ENCODE measurements around the gene AGA. TPM values are rescaled to one million over a fixed set of nuclear protein-coding genes. Genes with fewer than 3 reads are reported as not detected.

Gene AGA
- total and polyA plus RNA-seq, 5 donors, result 6.2 to 10.3 (median 8.9) TPM

GRCh38 chr4:177480795-177481194, 38.6 kb upstream of the AGA start:
- no peak for DNase-seq
- ATAC-seq, result no peak
- no peak overlapping the region for H3K27ac ChIP-seq (ENCODE audit: low read length)

GRCh38 chr4:177479063-177479462, 36.8 kb upstream of the AGA start:
- Histone ChIP-seq H3K27me3 (ENCODE audit: control insufficient read depth, insufficient read depth) (no peaks in the 10 kb centered on the region), H3K4me3 (ENCODE audit: low read length) (no peak overlapping the region), H3K4me1 (ENCODE audit: control insufficient read depth, insufficient read depth, low read length) (no peaks in the 10 kb centered on the region), H3K27ac (ENCODE audit: low read length) (no peak overlapping the region), H3K9me3 (ENCODE audit: control insufficient read depth, low read length) (no peaks in the 10 kb centered on the region)
- ATAC-seq (no peak), DNase-seq (no peak)
- 66% methylated on average over 4 of the region's 4 CpGs for WGBS
- intact Hi-C loops (cut with DNase I), result no loop called here

More at GRCh38 chr4:177480795-177481194, 38.6 kb upstream of the AGA start:
- 92% methylated on average over 2 of the region's 2 CpGs for WGBS
- no peaks in the 10 kb centered on the region for H3K4me1 ChIP-seq (ENCODE audit: control insufficient read depth, insufficient read depth, low read length)
- H3K9me3 ChIP-seq (ENCODE audit: control insufficient read depth, low read length), result no peaks in the 10 kb centered on the region
- intact Hi-C loops (cut with DNase I), result no loop called here
- no peaks in the 10 kb centered on the region for H3K27me3 ChIP-seq (ENCODE audit: control insufficient read depth, insufficient read depth)
- no peak overlapping the region for H3K4me3 ChIP-seq (ENCODE audit: low read length)

DNA sequence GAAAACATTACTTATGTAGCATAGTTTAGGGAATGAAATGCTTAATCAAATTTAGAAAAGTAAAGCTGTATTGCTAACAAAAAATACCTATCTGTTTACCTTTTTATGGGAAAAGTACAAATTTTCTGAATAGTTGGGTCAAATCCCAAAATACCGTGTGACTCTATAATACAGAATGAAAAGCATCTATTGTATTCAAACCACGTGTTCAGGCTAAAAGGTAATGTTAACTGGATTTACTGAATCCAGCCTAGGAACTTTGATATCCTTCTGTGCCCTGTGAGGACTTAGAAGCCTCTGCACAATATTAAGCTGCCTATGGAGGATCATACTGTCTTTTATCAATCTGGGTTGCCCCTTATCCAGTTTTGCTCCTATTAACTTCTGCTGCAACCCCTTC, 36.3 kb upstream of the AGA start:
- Histone ChIP-seq H3K27ac (ENCODE audit: low read length) (no peak overlapping the region), H3K4me1 (ENCODE audit: control insufficient read depth, insufficient read depth, low read length) (no peaks in the 10 kb centered on the region), H3K9me3 (ENCODE audit: control insufficient read depth, low read length) (no peaks in the 10 kb centered on the region), H3K27me3 (ENCODE audit: control insufficient read depth, insufficient read depth) (no peaks in the 10 kb centered on the region), H3K4me3 (ENCODE audit: low read length) (no peak overlapping the region)
- WGBS, result 69% methylated on average over 2 of the region's 2 CpGs
- no peak for ATAC-seq
- DNase-seq, result no peak
- intact Hi-C loops (cut with DNase I), result no loop called here

DNA sequence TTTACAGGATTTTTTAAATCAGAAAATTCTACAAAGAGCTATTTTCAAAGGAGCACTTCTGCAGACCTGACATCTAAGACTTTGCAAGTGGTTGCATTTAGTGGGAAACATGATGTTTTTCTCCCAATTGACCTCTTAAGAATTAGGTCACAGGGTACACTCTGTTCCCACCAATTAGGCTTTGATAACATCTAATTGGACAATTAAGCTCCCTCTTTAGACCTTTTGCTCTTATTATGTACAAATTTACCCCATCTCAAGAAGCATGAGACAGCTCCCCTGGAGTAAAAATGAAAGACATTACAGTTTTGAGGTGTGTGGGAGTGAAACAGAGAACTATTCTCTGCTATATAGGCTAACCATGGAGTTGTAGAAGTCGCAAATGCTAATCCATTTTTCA, 31.8 kb upstream of the AGA start:
- Histone ChIP-seq H3K27ac (ENCODE audit: low read length) (no peak overlapping the region), H3K27me3 (ENCODE audit: control insufficient read depth, insufficient read depth) (no peaks in the 10 kb centered on the region), H3K9me3 (ENCODE audit: control insufficient read depth, low read length) (no peaks in the 10 kb centered on the region), H3K4me3 (ENCODE audit: low read length) (no peak overlapping the region), H3K4me1 (ENCODE audit: control insufficient read depth, insufficient read depth, low read length) (no peaks in the 10 kb centered on the region)
- DNase-seq (no peak), ATAC-seq (no peak)
- WGBS, result 89% methylated on average over 1 of the region's 1 CpG
- intact Hi-C loops (cut with DNase I), result no loop called here

DNA sequence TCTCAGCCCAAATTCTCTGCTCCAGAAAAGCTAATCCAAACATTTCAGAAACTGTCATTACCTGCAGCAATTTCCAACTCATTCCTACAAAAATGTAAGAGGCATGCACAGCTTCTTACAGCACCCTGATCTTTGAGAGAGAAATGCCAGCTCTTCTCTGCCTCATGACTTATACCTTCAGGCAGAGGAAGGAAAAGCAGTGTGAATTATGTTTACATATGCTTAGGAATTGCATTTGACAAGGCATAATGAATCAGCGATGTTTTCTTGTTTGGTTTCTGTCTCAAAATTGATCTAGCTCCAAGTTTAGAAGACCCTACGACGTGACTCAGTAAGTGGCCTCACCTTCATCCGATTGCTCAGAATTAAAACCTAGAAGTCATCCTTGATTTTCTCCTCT, 21.8 kb upstream of the AGA start:
- intact Hi-C loops (cut with DNase I), result no loop called here
- Histone ChIP-seq H3K9me3 (ENCODE audit: control insufficient read depth, low read length) (no peaks in the 10 kb centered on the region), H3K27ac (ENCODE audit: low read length) (no peak overlapping the region), H3K27me3 (ENCODE audit: control insufficient read depth, insufficient read depth) (no peaks in the 10 kb centered on the region), H3K4me3 (ENCODE audit: low read length) (no peak overlapping the region), H3K4me1 (ENCODE audit: control insufficient read depth, insufficient read depth, low read length) (no peaks in the 10 kb centered on the region)
- DNase-seq (no peak), ATAC-seq (no peak)
- 91% methylated on average over 4 of the region's 4 CpGs for WGBS

DNA sequence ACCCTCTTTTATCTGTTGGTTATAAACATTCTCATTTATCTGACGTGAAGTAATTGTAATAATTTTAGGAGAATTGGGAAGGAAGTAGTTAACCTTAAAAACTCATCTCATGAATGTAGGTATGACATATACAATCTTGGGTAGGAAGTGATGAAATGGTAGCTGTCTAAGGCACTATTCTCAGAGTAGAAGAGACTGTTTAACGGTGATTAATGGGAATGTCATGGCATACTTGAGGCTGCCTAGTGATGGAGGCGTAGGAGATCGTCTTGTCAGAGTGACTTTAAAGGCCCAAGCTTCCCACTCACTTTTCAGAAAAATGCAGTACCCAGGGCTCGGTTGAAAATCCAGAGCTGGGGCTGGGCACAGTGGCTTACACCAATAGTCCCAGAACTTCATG, 19.4 kb upstream of the AGA start:
- Histone ChIP-seq H3K4me3 (ENCODE audit: low read length) (no peak overlapping the region), H3K27me3 (ENCODE audit: control insufficient read depth, insufficient read depth) (no peaks in the 10 kb centered on the region), H3K27ac (ENCODE audit: low read length) (no peak overlapping the region), H3K9me3 (ENCODE audit: control insufficient read depth, low read length) (no peaks in the 10 kb centered on the region), H3K4me1 (ENCODE audit: control insufficient read depth, insufficient read depth, low read length) (no peaks in the 10 kb centered on the region)
- intact Hi-C loops (cut with DNase I), result no loop called here
- DNase-seq (no peak), ATAC-seq (no peak)
- 76% methylated on average over 5 of the region's 5 CpGs for WGBS

DNA sequence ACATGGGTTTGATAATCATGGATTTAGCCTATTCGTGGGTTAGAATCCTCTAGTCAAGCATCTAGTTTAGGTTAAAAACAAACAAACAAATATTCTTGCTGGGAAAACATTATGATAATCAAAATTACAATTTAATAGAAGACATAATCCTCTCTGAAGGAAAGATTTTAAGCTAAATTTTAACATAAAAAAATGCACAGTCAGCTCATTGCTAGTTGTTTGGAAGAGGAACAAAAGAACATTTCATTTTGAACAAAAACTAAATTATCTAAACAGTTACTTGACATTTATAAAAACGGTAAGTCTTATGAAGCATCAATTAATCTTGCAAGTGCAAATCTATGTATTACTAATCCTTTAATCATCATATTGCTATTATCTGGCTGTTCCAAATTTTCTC, 18.2 kb upstream of the AGA start:
- Histone ChIP-seq H3K4me3 (ENCODE audit: low read length) (no peak overlapping the region), H3K27me3 (ENCODE audit: control insufficient read depth, insufficient read depth) (no peaks in the 10 kb centered on the region), H3K4me1 (ENCODE audit: control insufficient read depth, insufficient read depth, low read length) (no peaks in the 10 kb centered on the region), H3K9me3 (ENCODE audit: control insufficient read depth, low read length) (no peaks in the 10 kb centered on the region), H3K27ac (ENCODE audit: low read length) (no peak overlapping the region)
- no peak for DNase-seq
- no peak for ATAC-seq
- 82% methylated on average over 2 of the region's 2 CpGs for WGBS
- intact Hi-C loops (cut with DNase I), result no loop called here

- H3K27ac ChIP-seq (ENCODE audit: low read length), result no peak overlapping the region
- ATAC-seq, result no peak
- no peaks in the 10 kb centered on the region for H3K9me3 ChIP-seq (ENCODE audit: control insufficient read depth, low read length)
- no peaks in the 10 kb centered on the region for H3K4me1 ChIP-seq (ENCODE audit: control insufficient read depth, insufficient read depth, low read length)
- 30% methylated on average over 6 of the region's 6 CpGs for whole genome bisulfite sequencing
- no peak overlapping the region for H3K4me3 ChIP-seq (ENCODE audit: low read length)
- H3K27me3 ChIP-seq (ENCODE audit: control insufficient read depth, insufficient read depth), result no peaks in the 10 kb centered on the region
- no peak for DNase-seq
- intact Hi-C loops (cut with DNase I), result no loop called here
Measured at GRCh38 chr4:177455561-177455970, 13.3 kb upstream of the AGA start.

DNA sequence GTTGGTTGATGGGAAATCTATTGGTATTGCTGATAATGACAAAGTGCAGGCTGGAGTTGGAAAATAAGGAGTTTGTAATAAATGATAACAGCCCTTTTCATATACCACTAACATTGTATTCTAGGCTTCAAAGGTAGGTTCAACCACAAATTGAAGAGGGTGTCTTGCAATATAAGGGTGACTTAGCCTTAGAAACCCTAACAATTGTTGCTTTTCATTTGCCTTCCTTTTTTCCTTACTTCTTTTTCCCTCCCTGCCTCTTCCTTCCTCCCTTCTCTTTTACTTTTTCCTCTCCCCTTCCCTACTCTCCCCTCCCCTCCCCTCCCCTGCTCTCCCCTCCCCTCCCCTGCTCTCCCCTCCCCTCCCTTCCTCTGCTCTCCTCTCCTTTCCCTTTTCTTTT, 10.9 kb upstream of the AGA start:
- Histone ChIP-seq H3K9me3 (ENCODE audit: control insufficient read depth, low read length) (no peaks in the 10 kb centered on the region), H3K27ac (ENCODE audit: low read length) (no peak overlapping the region), H3K4me3 (ENCODE audit: low read length) (no peak overlapping the region), H3K4me1 (ENCODE audit: control insufficient read depth, insufficient read depth, low read length) (no peaks in the 10 kb centered on the region), H3K27me3 (ENCODE audit: control insufficient read depth, insufficient read depth) (no peaks in the 10 kb centered on the region)
- DNase-seq, result no peak
- intact Hi-C loops (cut with DNase I), result no loop called here
- ATAC-seq, result no peak

GRCh38 chr4:177451108-177451500, 8.9 kb upstream of the AGA start:
- ATAC-seq, result no peak
- no peaks in the 10 kb centered on the region for H3K27me3 ChIP-seq (ENCODE audit: control insufficient read depth, insufficient read depth)
- DNase-seq, result no peak
- no peaks in the 10 kb centered on the region for H3K9me3 ChIP-seq (ENCODE audit: control insufficient read depth, low read length)
- intact Hi-C loops (cut with DNase I), result no loop called here
- H3K4me3 ChIP-seq (ENCODE audit: low read length), result no peak overlapping the region
- H3K27ac ChIP-seq (ENCODE audit: low read length), result no peak overlapping the region
- 92% methylated on average over 1 of the region's 1 CpG for WGBS
- H3K4me1 ChIP-seq (ENCODE audit: control insufficient read depth, insufficient read depth, low read length), result no peaks in the 10 kb centered on the region

- intact Hi-C loops (cut with DNase I), result no loop called here
- no peaks in the 10 kb centered on the region for H3K9me3 ChIP-seq (ENCODE audit: control insufficient read depth, low read length)
- no peak overlapping the region for H3K4me3 ChIP-seq (ENCODE audit: low read length)
- no peak overlapping the region for H3K27ac ChIP-seq (ENCODE audit: low read length)
- ATAC-seq, result no peak
- no peaks in the 10 kb centered on the region for H3K4me1 ChIP-seq (ENCODE audit: control insufficient read depth, insufficient read depth, low read length)
- DNase-seq, result no peak
- no peaks in the 10 kb centered on the region for H3K27me3 ChIP-seq (ENCODE audit: control insufficient read depth, insufficient read depth)
- 80% methylated on average over 4 of the region's 4 CpGs for WGBS
Measured at GRCh38 chr4:177450426-177451107, 8.3 kb upstream of the AGA start.

GRCh38 chr4:177448850-177449249, 6.6 kb upstream of the AGA start:
- Histone ChIP-seq H3K4me1 (ENCODE audit: control insufficient read depth, insufficient read depth, low read length) (no peaks in the 10 kb centered on the region), H3K27ac (ENCODE audit: low read length) (no peak overlapping the region), H3K9me3 (ENCODE audit: control insufficient read depth, low read length) (no peaks in the 10 kb centered on the region), H3K4me3 (ENCODE audit: low read length) (no peak overlapping the region), H3K27me3 (ENCODE audit: control insufficient read depth, insufficient read depth) (no peaks in the 10 kb centered on the region)
- ATAC-seq (no peak), DNase-seq (no peak)
- intact Hi-C loops (cut with DNase I), result no loop called here
- 48% methylated on average over 1 of the region's 1 CpG for WGBS
